Activated T-cell treated with anti-CD3 and anti-CD28 coated beads, Interleukin-2, amount 50 U/mL, for 4 hours (primary cell): ENCODE measurements around the gene SARM1. TPM values are rescaled to one million over a fixed set of nuclear protein-coding genes. Genes with fewer than 3 reads are reported as not detected.

ENCODE experiments used
- ATAC-seq, 2 donors: fragments of 200-7000 bp; cut with Tn5 transposase; one replicate each; pipeline ENCODE4 v1.10.0; 2021
- DNase-seq: peaks from one replicate; pipeline ENCODE4 v3.0.0-alpha.2; 2020
- H3K27me3 Mint-ChIP-seq: one replicate; pipeline ENCODE4 v1.8.0; 2021; ENCODE audit warnings: low read depth, mixed read lengths
- H3K36me3 Mint-ChIP-seq: one replicate; pipeline ENCODE4 v1.8.0; 2022; ENCODE audit warnings: mixed read lengths; ENCODE audit not compliant: insufficient read depth
- H3K4me1 Mint-ChIP-seq: one replicate; pipeline ENCODE4 v1.8.0; 2021; ENCODE audit warnings: low read depth, mixed read lengths
- H3K4me3 Mint-ChIP-seq: one replicate; pipeline ENCODE4 v1.8.0; 2021; ENCODE audit warnings: mild to moderate bottlenecking, moderate library complexity, mixed read lengths
- H3K9me3 Mint-ChIP-seq: one replicate; pipeline ENCODE4 v1.8.0; 2021; ENCODE audit warnings: mixed read lengths
- total RNA-seq, 3 donors: library from RNA; stranded (reverse); gene quantifications; one replicate each; pipeline ENCODE4 v1.2.1, GENCODE V29; 2021

Gene SARM1
- total RNA-seq, 3 donors from 2014 or later: 28.5 to 30.9 (median 29.2) TPM

GRCh38 chr17:28390141-28390540 is 18.6 kb downstream of the SARM1 start:
- ATAC-seq: no peak
- H3K9me3 Mint-ChIP-seq: no peaks in the 10 kb centered on the region
- peaks cover 6% of the 10 kb centered on the region for H3K4me1 Mint-ChIP-seq
- no peak overlapping the region for H3K4me3 Mint-ChIP-seq
- no peaks in the 10 kb centered on the region for H3K27me3 Mint-ChIP-seq
- peaks cover 32% of the 10 kb centered on the region for H3K36me3 Mint-ChIP-seq
- no peak for DNase-seq

- no peak for ATAC-seq
- no peaks in the 10 kb centered on the region for H3K27me3 Mint-ChIP-seq
- H3K36me3 Mint-ChIP-seq: peaks cover 32% of the 10 kb centered on the region
- peaks cover 2% of the 10 kb centered on the region for H3K4me1 Mint-ChIP-seq
- no peak overlapping the region for H3K4me3 Mint-ChIP-seq
- no peak for DNase-seq
- H3K9me3 Mint-ChIP-seq: no peaks in the 10 kb centered on the region
These were observed 19.1 kb downstream of the SARM1 start for GRCh38 chr17:28390563-28390962.

GRCh38 chr17:28390984-28391383 is 19.5 kb downstream of the SARM1 start:
- ATAC-seq: no peak
- peaks cover 2% of the 10 kb centered on the region for H3K4me1 Mint-ChIP-seq
- H3K9me3 Mint-ChIP-seq: no peaks in the 10 kb centered on the region
- peaks cover 32% of the 10 kb centered on the region for H3K36me3 Mint-ChIP-seq
- no peak for DNase-seq
- no peak overlapping the region for H3K4me3 Mint-ChIP-seq
- no peaks in the 10 kb centered on the region for H3K27me3 Mint-ChIP-seq

- Mint-ChIP-seq H3K27me3 (no peaks in the 10 kb centered on the region), H3K4me1 (peaks cover 2% of the 10 kb centered on the region), H3K4me3 (no peak overlapping the region), H3K36me3 (peaks cover 32% of the 10 kb centered on the region), H3K9me3 (no peaks in the 10 kb centered on the region)
- ATAC-seq (no peak), DNase-seq (no peak)
These were observed 19.9 kb downstream of the SARM1 start for GRCh38 chr17:28391401-28391800.

GRCh38 chr17:28392491-28392890 is 21.0 kb downstream of the SARM1 start:
- no peak overlapping the region for H3K4me3 Mint-ChIP-seq
- no peaks in the 10 kb centered on the region for H3K9me3 Mint-ChIP-seq
- DNase-seq: no peak
- no peaks in the 10 kb centered on the region for H3K27me3 Mint-ChIP-seq
- no peak for ATAC-seq
- H3K4me1 Mint-ChIP-seq: peaks cover 2% of the 10 kb centered on the region
- H3K36me3 Mint-ChIP-seq: peaks cover 33% of the 10 kb centered on the region

GRCh38 chr17:28394337-28395116 is 23.0 kb downstream of the SARM1 start:
- Mint-ChIP-seq H3K4me1 (no peaks in the 10 kb centered on the region), H3K27me3 (no peaks in the 10 kb centered on the region), H3K9me3 (no peaks in the 10 kb centered on the region), H3K36me3 (peaks cover 30% of the 10 kb centered on the region), H3K4me3 (no peak overlapping the region)
- ATAC-seq (no peak), DNase-seq (no peak)

- peaks cover 23% of the 10 kb centered on the region for H3K36me3 Mint-ChIP-seq
- no peaks in the 10 kb centered on the region for H3K9me3 Mint-ChIP-seq
- no peak for DNase-seq
- ATAC-seq: no peak
- no peaks in the 10 kb centered on the region for H3K4me1 Mint-ChIP-seq
- H3K27me3 Mint-ChIP-seq: no peaks in the 10 kb centered on the region
- H3K4me3 Mint-ChIP-seq: no peak overlapping the region
These were observed 23.9 kb downstream of the SARM1 start for GRCh38 chr17:28395426-28395825.

- no peak for DNase-seq
- no peak for ATAC-seq
- Mint-ChIP-seq H3K36me3 (peaks cover 19% of the 10 kb centered on the region), H3K4me3 (no peak overlapping the region), H3K4me1 (no peaks in the 10 kb centered on the region), H3K27me3 (no peaks in the 10 kb centered on the region), H3K9me3 (no peaks in the 10 kb centered on the region)
These were observed 24.5 kb downstream of the SARM1 start for GRCh38 chr17:28395968-28396367.

GRCh38 chr17:28396635-28397239 is 25.2 kb downstream of the SARM1 start:
- H3K4me1 Mint-ChIP-seq: no peaks in the 10 kb centered on the region
- no peak for DNase-seq
- no peaks in the 10 kb centered on the region for H3K27me3 Mint-ChIP-seq
- no peak for ATAC-seq
- H3K4me3 Mint-ChIP-seq: no peak overlapping the region
- peaks cover 13% of the 10 kb centered on the region for H3K36me3 Mint-ChIP-seq
- H3K9me3 Mint-ChIP-seq: no peaks in the 10 kb centered on the region

GRCh38 chr17:28397275-28397674 is 25.8 kb downstream of the SARM1 start:
- no peaks in the 10 kb centered on the region for H3K4me1 Mint-ChIP-seq
- no peak for DNase-seq
- peaks cover 13% of the 10 kb centered on the region for H3K36me3 Mint-ChIP-seq
- no peak for ATAC-seq
- H3K4me3 Mint-ChIP-seq: no peak overlapping the region
- no peaks in the 10 kb centered on the region for H3K9me3 Mint-ChIP-seq
- H3K27me3 Mint-ChIP-seq: no peaks in the 10 kb centered on the region

GRCh38 chr17:28397687-28398279 is 26.3 kb downstream of the SARM1 start:
- Mint-ChIP-seq H3K36me3 (peaks cover 13% of the 10 kb centered on the region), H3K9me3 (no peaks in the 10 kb centered on the region), H3K4me1 (no peaks in the 10 kb centered on the region), H3K4me3 (no peak overlapping the region), H3K27me3 (no peaks in the 10 kb centered on the region)
- no peak for DNase-seq
- no peak for ATAC-seq

- Mint-ChIP-seq H3K27me3 (no peaks in the 10 kb centered on the region), H3K4me1 (no peaks in the 10 kb centered on the region), H3K4me3 (no peak overlapping the region), H3K36me3 (peaks cover 13% of the 10 kb centered on the region), H3K9me3 (no peaks in the 10 kb centered on the region)
- no peak for ATAC-seq
- no peak for DNase-seq
These were observed 26.9 kb downstream of the SARM1 start for GRCh38 chr17:28398280-28398981.

- Mint-ChIP-seq H3K4me3 (no peak overlapping the region), H3K27me3 (no peaks in the 10 kb centered on the region), H3K4me1 (no peaks in the 10 kb centered on the region), H3K9me3 (no peaks in the 10 kb centered on the region), H3K36me3 (peaks cover 6% of the 10 kb centered on the region)
- ATAC-seq (no peak), DNase-seq (no peak)
These were observed 28.3 kb downstream of the SARM1 start for GRCh38 chr17:28399808-28400207.

- ATAC-seq: no peak
- no peaks in the 10 kb centered on the region for H3K9me3 Mint-ChIP-seq
- H3K27me3 Mint-ChIP-seq: no peaks in the 10 kb centered on the region
- H3K4me3 Mint-ChIP-seq: no peak overlapping the region
- peaks cover 6% of the 10 kb centered on the region for H3K36me3 Mint-ChIP-seq
- peaks cover 4% of the 10 kb centered on the region for H3K4me1 Mint-ChIP-seq
- DNase-seq: no peak
These were observed 30.7 kb downstream of the SARM1 start for GRCh38 chr17:28402224-28402630.
